HepG2 (cell line): ENCODE results near the gene HTRA2. TPM values are rescaled to one million over a fixed set of nuclear protein-coding genes. Genes with fewer than 3 reads are reported as not detected.
A peak's percentile ranks its signal among the peaks of the same experiment; 100 is the strongest.

Source experiments
- ATAC-seq: fragments of 200-7000 bp; cut with Tn5 transposase; 3 replicates; pipeline ENCODE4 v1.9.1; 2020; ENCODE audit warnings: mild to moderate bottlenecking, moderate library complexity
- BruUV-seq: library from RNA; stranded (reverse); fragments of 400-500 nt; replicated peaks from 2 replicates; lab custom pipeline; 2021; lab: Mats Ljungman, UMichigan
- CTCF ChIA-PET: fragments of 300-600 bp; formaldehyde crosslinking; extraction: SDS; loops from one replicate; lab custom pipeline; 2021; ENCODE audit warnings: low total read pairs, inconsistent platforms, low intra/inter-chr PET ratio; lab: Yijun Ruan, JAX
- POLR2A ChIA-PET: fragments of 350-600 bp; sonication (Branson Sonifier 250); formaldehyde crosslinking; loops from one replicate; lab custom pipeline; 2020; ENCODE audit warnings: antibody characterized with exemption, inconsistent platforms; lab: Yijun Ruan, JAX
- DNase-seq: peaks from one replicate; pipeline ENCODE4 v3.0.0-alpha.2; 2015; ENCODE audit warnings: low spot score
- FAIRE-seq: peaks from 3 replicates; lab custom pipeline; 2011; peaks lifted over from hg19 to GRCh38; lab: Jason Lieb, UNC
- H2AFZ ChIP-seq: one replicate; pipeline ENCODE4 v1.6.1; 2011; ENCODE audit warnings: low read length, inconsistent platforms
- H3K27ac ChIP-seq: fragments of 300-600 bp; 3 replicates; pipeline ENCODE4 v1.8.0; 2011; ENCODE audit warnings: mixed run types, mild to moderate bottlenecking, mixed read lengths, low read length, inconsistent platforms; ENCODE audit not compliant: insufficient read depth; ENCODE audit errors: extremely low read length
- H3K27me3 ChIP-seq, 2 experiments: fragments of 200-600 bp in 1 of 2; 2 replicates in 1 of 2; 3 replicates in 1 of 2; pipeline versions ENCODE4 v1.6.0 to v1.8.0; 2011; ENCODE audit warnings: low read length in 2 of 2, mild to moderate bottlenecking in 2 of 2, moderate library complexity in 2 of 2, inconsistent platforms in 1 of 2; ENCODE audit not compliant: insufficient read depth in 2 of 2, control insufficient read depth in 1 of 2
- H3K36me3 ChIP-seq, 2 experiments: fragments of 200-600 bp in 1 of 2; replicated peaks in 1 of 2; 2 replicates in 1 of 2; 3 replicates in 1 of 2; pipeline versions ENCODE4 v1.5.1 to v1.8.0; 2011; ENCODE audit warnings: low read length in 2 of 2, inconsistent platforms in 1 of 2; ENCODE audit not compliant: insufficient read depth in 2 of 2, control insufficient read depth in 1 of 2
- H3K4me1 ChIP-seq: 2 replicates; pipeline ENCODE4 v1.5.1; 2012; ENCODE audit warnings: low read length, inconsistent platforms; ENCODE audit not compliant: insufficient read depth
- H3K4me2 ChIP-seq: 2 replicates; pipeline ENCODE4 v1.6.0; 2011; ENCODE audit warnings: low read depth, low read length, inconsistent platforms
- H3K4me3 ChIP-seq, 3 experiments: fragments of 200-600 bp in 1 of 3; sonication (generic), shearing (Covaris generic) in 1 of 3; replicated peaks in 1 of 3; 2 replicates each; pipeline ENCODE4 v1.5.1; 2011 to 2016; ENCODE audit warnings: low read length in 3 of 3, inconsistent platforms in 2 of 3, low read depth in 2 of 3, mild to moderate bottlenecking in 2 of 3, control low read depth in 1 of 3, mixed read lengths in 1 of 3; ENCODE audit not compliant: insufficient read depth in 1 of 3
- H3K79me2 ChIP-seq: one replicate; pipeline ENCODE4 v1.6.1; 2011; ENCODE audit warnings: low read length, inconsistent platforms; ENCODE audit not compliant: insufficient read depth
- H3K9ac ChIP-seq: 2 replicates; pipeline ENCODE4 v1.6.0; 2011; ENCODE audit warnings: mild to moderate bottlenecking, low read depth, low read length, inconsistent platforms; ENCODE audit not compliant: insufficient read depth
- H3K9me3 ChIP-seq: 2 replicates; pipeline ENCODE4 v1.5.1; 2012; ENCODE audit warnings: mild to moderate bottlenecking, low read length
- H4K20me1 ChIP-seq: 2 replicates; pipeline ENCODE4 v1.6.0; 2011; ENCODE audit warnings: inconsistent platforms, mild to moderate bottlenecking, low read length, moderate library complexity; ENCODE audit not compliant: insufficient read depth
- DNMT1 ChIP-seq: sonication (generic); formaldehyde crosslinking; IDR thresholded peaks from 2 replicates; pipeline ENCODE4 v1.5.1; 2020; ENCODE audit warnings: mild to moderate bottlenecking, missing genetic modification reagents
- FIP1L1 ChIP-seq: fragments of 200-400 bp; formaldehyde crosslinking; IDR thresholded peaks from 2 replicates; pipeline ENCODE4 v1.6.1; 2018; ENCODE audit warnings: low read depth, mild to moderate bottlenecking, low read length, moderate library complexity, borderline replicate concordance; ENCODE audit not compliant: insufficient read depth
- HNRNPL ChIP-seq: fragments of 200-400 bp; formaldehyde crosslinking; IDR thresholded peaks from 2 replicates; pipeline ENCODE4 v1.6.1; 2017; ENCODE audit warnings: mild to moderate bottlenecking, low read depth, low read length
- LCORL ChIP-seq, 2 experiments: fragments of 450-650 bp in 1 of 2; sonication (generic) in 1 of 2; formaldehyde crosslinking in 1 of 2; IDR thresholded peaks; 2 replicates each; pipeline versions ENCODE4 v1.5.0 to v1.6.1; 2017 to 2020; ENCODE audit warnings: antibody characterized with exemption in 1 of 2, missing genetic modification reagents in 1 of 2
- PHF8 ChIP-seq: sonication (generic); formaldehyde crosslinking; IDR thresholded peaks from 2 replicates; pipeline ENCODE4 v1.5.0; 2020; ENCODE audit warnings: missing genetic modification reagents
- PTBP1 ChIP-seq: fragments of 200-400 bp; formaldehyde crosslinking; IDR thresholded peaks from 2 replicates; pipeline ENCODE4 v1.6.1; 2018; ENCODE audit warnings: low read length, low read depth; ENCODE audit not compliant: poor library complexity, severe bottlenecking
- SAP130 ChIP-seq: IDR thresholded peaks from 2 replicates; pipeline ENCODE4 v1.6.1; 2016; ENCODE audit warnings: low read depth
- SRSF1 ChIP-seq: fragments of 200-400 bp; formaldehyde crosslinking; optimal IDR thresholded peaks from 2 replicates; pipeline ENCODE3; 2017; ENCODE audit warnings: mild to moderate bottlenecking, low read depth, low read length, moderate library complexity
- TGIF2 ChIP-seq: IDR thresholded peaks from 2 replicates; pipeline ENCODE4 v1.6.1; 2016; ENCODE audit warnings: control low read depth, missing compliant biosample characterization
- ZBTB3 ChIP-seq: sonication (generic); formaldehyde crosslinking; IDR thresholded peaks from 2 replicates; pipeline ENCODE4 v1.4.0; 2020; ENCODE audit warnings: low read depth, mild to moderate bottlenecking, moderate library complexity, missing genetic modification reagents, borderline replicate concordance
- ZNF703 ChIP-seq: sonication (generic); formaldehyde crosslinking; IDR thresholded peaks from 2 replicates; pipeline ENCODE4 v1.5.1; 2020; ENCODE audit warnings: missing genetic modification reagents, mild to moderate bottlenecking, moderate library complexity, borderline replicate concordance
- ZNF75D ChIP-seq: sonication (generic); formaldehyde crosslinking; IDR thresholded peaks from 2 replicates; pipeline ENCODE4 v1.8.1; 2023; ENCODE audit warnings: missing genetic modification reagents, mild to moderate bottlenecking, borderline replicate concordance
- ZNF776 ChIP-seq: sonication (generic); formaldehyde crosslinking; IDR thresholded peaks from 2 replicates; pipeline ENCODE4 v1.4.0; 2020; ENCODE audit warnings: mild to moderate bottlenecking, missing genetic modification reagents
- WGBS: methylation state at CpG from one replicate; pipeline ENCODE4 v1.1.6; 2017; ENCODE audit warnings: low lambda C conversion rate; 5-methylcytosine and 5-hydroxymethylcytosine counted together
- in situ Hi-C: cut with HindIII; loops from 2 replicates; pipeline ENCODE4 v1.10.0; 2017; ENCODE audit warnings: low pct_unique_long_range_greater_than_20kb; ENCODE audit not compliant: extremely low pct_ligation_motif_present
- intact Hi-C: fragments of 100-400 bp; cut with micrococcal nuclease; formaldehyde crosslinking; loops from one replicate; pipeline ENCODE4 v1.10.0; 2022; ENCODE audit not compliant: unreplicated experiment
- polyA plus RNA-seq, 8 experiments: library from polyadenylated mRNA; depleted of rRNA in 3 of 8; stranded (reverse) in 7 of 8; unstranded in 1 of 8; fragments of >200 nt; fragmentation: Illumina TruSeq in 4 of 8; extraction: Trizol in 4 of 8; gene quantifications; 2 replicates each; pipeline versions ENCODE4 v1.2.1 to v1.2.3, GENCODE V29; 2011 to 2016; ENCODE audit warnings: low read depth in 4 of 8, missing spikeins in 1 of 8, mixed read lengths in 1 of 8; ENCODE audit not compliant: insufficient read depth in 1 of 8
- total RNA-seq, 5 experiments: library from RNA; depleted of rRNA; stranded (reverse); fragments of >200 nt; fragmentation: Illumina TruSeq; extraction: Trizol; gene quantifications; 2 replicates each; pipeline ENCODE4 v1.2.3, GENCODE V29; 2016; ENCODE audit warnings: low read depth in 1 of 5
- TF ChIP-seq, protein P1 (sequence below): sonication (generic); formaldehyde crosslinking; IDR thresholded peaks from 2 replicates; pipeline ENCODE4 v1.4.0; 2020; ENCODE audit warnings: missing genetic modification reagents

HTRA2 gene
- total and polyA plus RNA-seq, 2 of the 13 experiments (the other 11 are each of a cell fraction or from before 2014, with no cell fraction given): 47.7 to 50.3 TPM

DNA sequence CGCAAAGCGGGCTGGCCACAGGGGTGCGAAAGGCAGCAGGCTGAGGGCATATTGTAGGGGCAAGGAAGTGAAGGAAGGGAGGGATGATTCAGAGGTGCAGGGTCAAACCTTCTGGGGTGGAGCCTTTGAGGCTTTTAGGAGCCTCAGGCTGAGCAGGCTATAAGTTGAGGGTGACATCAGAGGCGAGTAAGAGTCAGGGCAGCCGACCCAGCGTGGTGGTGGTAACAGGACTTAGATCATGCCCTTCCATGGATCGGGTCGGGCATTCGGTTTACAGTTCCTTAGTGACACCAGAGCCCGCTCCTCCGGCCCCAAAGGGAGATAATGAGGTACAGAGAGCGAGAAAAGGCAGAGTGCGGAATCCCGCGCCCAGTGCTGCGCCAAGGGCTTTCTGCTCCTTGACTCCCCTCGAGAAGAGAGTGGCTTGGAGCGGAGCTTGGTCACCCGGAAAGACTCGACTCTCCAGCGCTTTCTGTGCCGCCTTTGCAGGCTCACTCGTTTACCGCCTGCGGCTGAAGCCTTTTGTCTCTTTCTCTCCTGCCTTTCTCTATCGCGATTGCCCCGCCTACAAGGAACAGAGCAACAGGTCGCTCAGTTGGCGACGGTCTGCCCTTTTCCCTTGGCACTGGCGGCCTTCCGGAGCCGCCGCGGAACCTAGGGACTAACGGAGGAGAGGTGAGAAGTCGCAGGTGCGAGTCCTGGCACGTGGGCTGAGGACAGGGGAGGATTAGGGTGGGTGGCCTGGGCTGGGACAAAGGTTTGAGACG, 31.1 kb upstream of the HTRA2 start:
- POLR2A ChIA-PET: interaction anchor here (1.0 to 16.5 kb wide), 11 partner anchors 9 to 69 kb away, joined by 3 to 795 read pairs (median 6); partner anchors contain the start of genes AUP1, CCDC142, DQX1 and HTRA2
- Histone ChIP-seq H3K9ac (peak overlapping the region; percentile 50), H3K27ac (peak overlapping the region; percentile 70), H4K20me1 (no peaks in the 10 kb centered on the region), H3K9me3 (no peaks in the 10 kb centered on the region), H3K36me3 (peaks cover 2 to 6% of the 10 kb centered on the region in 2 experiments), H3K4me2 (peak overlapping the region; percentile 92), H3K27me3 (no peaks in the 10 kb centered on the region; a peak in 1 of 5 replicates), H2AFZ (no peak overlapping the region), H3K79me2 (peaks cover 23% of the 10 kb centered on the region), H3K4me1 (peaks cover 66% of the 10 kb centered on the region), H3K4me3 (peak overlapping the region; percentile 32 to 66 (median 53); a peak in 5 of 6 replicates)
- BruUV-seq: no TSS peak
- intact Hi-C loops (loop anchor here (10.0 kb wide), 1 partner anchor 1804 kb away; no protein-coding TSS in a partner anchor), in situ Hi-C loops (no loop called here)
- ATAC-seq (no peak), FAIRE-seq (no peak), DNase-seq (no peak)
- CTCF ChIA-PET: no interaction called here
- 77% methylated on average over 41 of the region's 41 CpGs for WGBS
- TF ChIP-seq ZNF703 (0 out of 2 replicates have a peak, but pooled peaks have one; percentile 1), ZBTB3 (CRISPR knock-in tag) (no peak), TGIF2 (CRISPR knock-in tag) (peak; percentile 58; the same call in 1 of the 2 replicates), LCORL (IDR thresholded peaks at IDR 0.05) (no peak), LCORL (CRISPR knock-in tag; IDR thresholded peaks at IDR 0.05) (0 out of 2 replicates have a peak, but pooled peaks have one; percentile 36), FIP1L1 (no peak), SAP130 (CRISPR knock-in tag) (0 out of 2 replicates have a peak, but pooled peaks have one; percentile 9), DNMT1 (CRISPR knock-in tag) (0 out of 2 replicates have a peak, but pooled peaks have one; percentile 5), SRSF1 (peak; percentile 14), PHF8 (CRISPR knock-in tag) (peak; percentile 48), ZNF75D (0 out of 2 replicates have a peak, but pooled peaks have one; percentile 45), PTBP1 (no peak), ZNF776 (CRISPR knock-in tag) (0 out of 2 replicates have a peak, but pooled peaks have one; percentile 9), HNRNPL (0 out of 2 replicates have a peak, but pooled peaks have one; percentile 22)
- TF ChIP-seq, protein P1, sequence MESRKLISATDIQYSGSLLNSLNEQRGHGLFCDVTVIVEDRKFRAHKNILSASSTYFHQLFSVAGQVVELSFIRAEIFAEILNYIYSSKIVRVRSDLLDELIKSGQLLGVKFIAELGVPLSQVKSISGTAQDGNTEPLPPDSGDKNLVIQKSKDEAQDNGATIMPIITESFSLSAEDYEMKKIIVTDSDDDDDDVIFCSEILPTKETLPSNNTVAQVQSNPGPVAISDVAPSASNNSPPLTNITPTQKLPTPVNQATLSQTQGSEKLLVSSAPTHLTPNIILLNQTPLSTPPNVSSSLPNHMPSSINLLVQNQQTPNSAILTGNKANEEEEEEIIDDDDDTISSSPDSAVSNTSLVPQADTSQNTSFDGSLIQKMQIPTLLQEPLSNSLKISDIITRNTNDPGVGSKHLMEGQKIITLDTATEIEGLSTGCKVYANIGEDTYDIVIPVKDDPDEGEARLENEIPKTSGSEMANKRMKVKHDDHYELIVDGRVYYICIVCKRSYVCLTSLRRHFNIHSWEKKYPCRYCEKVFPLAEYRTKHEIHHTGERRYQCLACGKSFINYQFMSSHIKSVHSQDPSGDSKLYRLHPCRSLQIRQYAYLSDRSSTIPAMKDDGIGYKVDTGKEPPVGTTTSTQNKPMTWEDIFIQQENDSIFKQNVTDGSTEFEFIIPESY (CRISPR knock-in tag): peak; percentile 60; the same call in 1 of the 2 replicates
